MM.1S (cell line): ENCODE results near the gene PGPEP1.

ENCODE experiments used
- DNase-seq: peaks from one replicate; pipeline ENCODE4 v3.0.0-alpha.2; 2015
- H2AFZ ChIP-seq: fragments of 300-600 bp; sonication (generic); 2 replicates; pipeline ENCODE4 v1.6.0; 2016; ENCODE audit warnings: antibody characterized with exemption, low read length
- H3F3A ChIP-seq: fragments of 300-600 bp; sonication (generic); 2 replicates; pipeline ENCODE4 v1.6.1; 2016; ENCODE audit warnings: mild to moderate bottlenecking, antibody characterized with exemption, low read length, moderate library complexity, mixed read lengths; ENCODE audit not compliant: insufficient read depth
- H3K27ac ChIP-seq: fragments of 300-600 bp; sonication (generic); 2 replicates; pipeline ENCODE4 v1.5.1; 2016; ENCODE audit warnings: mild to moderate bottlenecking, low read length
- H3K27me3 ChIP-seq: fragments of 300-600 bp; sonication (generic); replicated peaks from 2 replicates; pipeline ENCODE4 v1.6.0; 2016; ENCODE audit warnings: low read length; ENCODE audit not compliant: insufficient read depth
- H3K36me3 ChIP-seq: fragments of 300-600 bp; sonication (generic); replicated peaks from 2 replicates; pipeline ENCODE4 v1.6.1; 2016; ENCODE audit warnings: mild to moderate bottlenecking, low read length, mixed read lengths; ENCODE audit not compliant: insufficient read depth
- H3K4me1 ChIP-seq: fragments of 300-600 bp; sonication (generic); 2 replicates; pipeline ENCODE4 v1.6.1; 2016; ENCODE audit warnings: low read length, mixed read lengths
- H3K4me2 ChIP-seq: fragments of 300-600 bp; sonication (generic); 2 replicates; pipeline ENCODE4 v1.6.0; 2016; ENCODE audit warnings: low read depth, low read length
- H3K4me3 ChIP-seq: fragments of 300-600 bp; sonication (generic); 2 replicates; pipeline ENCODE4 v1.5.1; 2016; ENCODE audit warnings: low read length, mixed read lengths
- H3K79me2 ChIP-seq: fragments of 300-600 bp; sonication (generic); 2 replicates; pipeline ENCODE4 v1.6.1; 2016; ENCODE audit warnings: mixed run types, low read length, mixed read lengths
- H3K9ac ChIP-seq: fragments of 300-600 bp; sonication (generic); 2 replicates; pipeline ENCODE4 v1.6.1; 2016; ENCODE audit warnings: low read length, mixed read lengths
- H3K9me2 ChIP-seq: fragments of 300-600 bp; sonication (generic); replicated peaks from 2 replicates; pipeline ENCODE4 v1.6.1; 2016; ENCODE audit warnings: mild to moderate bottlenecking, low read length, mixed read lengths; ENCODE audit not compliant: insufficient read depth
- H3K9me3 ChIP-seq: fragments of 300-600 bp; sonication (generic); replicated peaks from 2 replicates; pipeline ENCODE4 v1.6.1; 2016; ENCODE audit warnings: mild to moderate bottlenecking, low read length, mixed read lengths; ENCODE audit not compliant: insufficient read depth
- H4K20me1 ChIP-seq: fragments of 300-600 bp; sonication (generic); 2 replicates; pipeline ENCODE4 v1.6.1; 2016; ENCODE audit warnings: mild to moderate bottlenecking, low read length, moderate library complexity, mixed read lengths; ENCODE audit not compliant: insufficient read depth
- CTCF ChIP-seq: fragments of 300-600 bp; sonication (generic); IDR thresholded peaks from 2 replicates; pipeline ENCODE4 v1.5.1; 2016; ENCODE audit warnings: antibody characterized with exemption, low read length, mixed read lengths
- EZH2 ChIP-seq: fragments of 300-600 bp; sonication (generic); optimal IDR thresholded peaks from 2 replicates; pipeline ENCODE3; 2017; ENCODE audit warnings: low read depth, mild to moderate bottlenecking, antibody characterized with exemption, low read length, mixed read lengths
- EZH2phosphoT487 ChIP-seq: fragments of 300-600 bp; sonication (generic); IDR thresholded peaks from 2 replicates; pipeline ENCODE4 v1.6.1; 2018; ENCODE audit warnings: antibody characterized with exemption, low read length

PGPEP1 gene

GRCh38 chr19:18310118-18310909, 30.1 kb upstream of the PGPEP1 start:
- peaks cover 24% of the 10 kb centered on the region for H3F3A ChIP-seq
- no peak for DNase-seq
- TF ChIP-seq EZH2phosphoT487 (no peak), EZH2 (no peak), CTCF (no peak)
- no peaks in the 10 kb centered on the region for H3K9me3 ChIP-seq
- no peak overlapping the region for H2AFZ ChIP-seq
- no peak overlapping the region for H3K9ac ChIP-seq
- H3K79me2 ChIP-seq, result peaks cover 17% of the 10 kb centered on the region; the same call in 1 of the 2 replicates
- peaks cover 15% of the 10 kb centered on the region for H3K4me1 ChIP-seq
- H3K9me2 ChIP-seq, result no peaks in the 10 kb centered on the region
- H3K4me3 ChIP-seq, result no peak overlapping the region
- no peaks in the 10 kb centered on the region for H4K20me1 ChIP-seq
- no peak overlapping the region for H3K4me2 ChIP-seq
- H3K27ac ChIP-seq, result no peak overlapping the region
- H3K36me3 ChIP-seq, result no peaks in the 10 kb centered on the region
- no peaks in the 10 kb centered on the region for H3K27me3 ChIP-seq

- no peak overlapping the region for H2AFZ ChIP-seq
- TF ChIP-seq CTCF, result no peak
- TF ChIP-seq EZH2phosphoT487, result no peak
- TF ChIP-seq EZH2, result no peak
- no peak overlapping the region for H3K27ac ChIP-seq
- peaks cover 9% of the 10 kb centered on the region for H3K4me1 ChIP-seq
- no peak for DNase-seq
- no peak overlapping the region for H3K4me2 ChIP-seq
- H3K79me2 ChIP-seq, result peaks cover 15% of the 10 kb centered on the region; the same call in 1 of the 2 replicates
- H3K9me2 ChIP-seq, result no peaks in the 10 kb centered on the region
- H3K9me3 ChIP-seq, result no peaks in the 10 kb centered on the region
- no peaks in the 10 kb centered on the region for H4K20me1 ChIP-seq
- no peak overlapping the region for H3K4me3 ChIP-seq
- H3K27me3 ChIP-seq, result no peaks in the 10 kb centered on the region
- peaks cover 18% of the 10 kb centered on the region for H3F3A ChIP-seq
- H3K36me3 ChIP-seq, result no peaks in the 10 kb centered on the region
- no peak overlapping the region for H3K9ac ChIP-seq
These were observed 29.4 kb upstream of the PGPEP1 start for GRCh38 chr19:18310966-18311365.

DNA sequence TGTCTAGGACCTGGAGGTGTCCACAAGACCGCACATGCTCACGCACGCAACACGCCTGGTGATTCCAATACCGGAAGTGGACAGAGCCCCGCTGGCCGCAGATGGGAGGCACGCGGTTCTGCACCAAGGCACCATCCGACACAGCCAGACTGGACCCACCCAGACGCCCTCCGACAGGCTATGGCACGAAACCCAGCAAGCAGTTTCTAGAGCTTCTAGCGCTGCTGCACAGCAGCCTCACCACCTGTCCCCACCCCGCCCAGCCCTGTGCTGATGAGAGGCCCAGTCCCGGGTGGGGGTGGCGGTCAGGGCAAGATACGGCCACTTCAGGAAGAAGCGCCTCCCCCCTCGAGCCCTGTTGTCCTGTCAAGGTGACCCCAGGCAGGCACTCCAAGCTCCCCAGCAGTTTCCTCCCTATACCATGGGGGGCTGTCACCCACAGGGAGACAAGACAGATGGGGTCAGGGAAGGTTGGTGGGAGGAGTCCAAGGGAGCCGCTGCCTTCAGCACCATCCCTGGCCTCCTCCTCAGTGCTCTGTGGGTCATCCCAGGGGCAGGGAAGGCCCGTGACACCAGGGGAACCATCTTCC, 28.8 kb upstream of the PGPEP1 start:
- DNase-seq, result no peak
- TF ChIP-seq EZH2phosphoT487 (no peak), EZH2 (no peak), CTCF (no peak)
- no peak overlapping the region for H3K4me3 ChIP-seq

More for the DNA sequence above, 28.8 kb upstream of the PGPEP1 start:
- Histone ChIP-seq H3K36me3 (no peaks in the 10 kb centered on the region), H3K27me3 (no peaks in the 10 kb centered on the region), H4K20me1 (no peaks in the 10 kb centered on the region), H3F3A (peaks cover 12% of the 10 kb centered on the region), H3K27ac (no peak overlapping the region), H3K9me2 (no peaks in the 10 kb centered on the region), H3K9me3 (no peaks in the 10 kb centered on the region), H2AFZ (no peak overlapping the region), H3K79me2 (peaks cover 15% of the 10 kb centered on the region; the same call in 1 of the 2 replicates), H3K4me2 (no peak overlapping the region), H3K9ac (no peak overlapping the region), H3K4me1 (peaks cover 3% of the 10 kb centered on the region)
